ENCODE results near the gene MAP4K4. TPM values are rescaled to one million over a fixed set of nuclear protein-coding genes. Genes with fewer than 3 reads are reported as not detected.

Gene MAP4K4
- total and polyA plus RNA-seq, 8 donors: 9.7 to 38.7 (median 15.3) TPM

DNA sequence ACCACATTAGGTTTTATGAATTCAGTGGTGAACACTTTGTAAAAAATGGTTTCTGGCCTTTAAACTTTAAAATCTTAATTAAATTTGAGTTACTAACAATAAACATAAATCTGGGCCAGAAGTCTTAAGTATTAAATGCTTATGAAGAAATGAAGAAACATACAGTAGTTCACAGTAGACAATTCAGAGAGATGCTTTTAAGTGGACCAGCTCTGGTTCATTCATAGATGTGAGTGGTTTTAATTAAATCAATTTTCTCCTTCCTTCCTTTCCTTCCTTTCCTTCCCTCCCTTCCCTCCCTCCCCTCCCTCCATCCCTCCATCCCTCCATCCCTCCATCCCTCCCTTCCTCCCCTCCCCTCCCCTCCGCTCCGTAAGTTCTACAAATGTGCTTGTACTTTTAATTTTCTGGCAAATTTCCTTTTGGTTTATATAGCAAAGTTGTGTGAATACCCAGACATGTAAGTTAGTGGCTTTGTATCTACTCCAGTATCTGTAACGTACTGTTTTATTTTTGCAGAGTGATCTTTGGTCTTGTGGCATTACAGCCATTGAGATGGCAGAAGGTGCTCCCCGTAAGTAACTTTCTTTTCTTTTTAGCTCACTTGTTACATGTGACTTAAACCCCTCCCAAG is 136.5 kb downstream of the MAP4K4 start:
- Histone ChIP-seq H3K27me3 (no peaks in the 10 kb centered on the region), H3K27ac (no peak overlapping the region), H3K36me3 (peaks cover 0 to 7% (median 0%) of the 10 kb centered on the region in 3 donors), H3K9me3 (no peaks in the 10 kb centered on the region), H3K4me3 (no peak overlapping the region), H3K4me1 (peaks cover 0 to 7% (median 1%) of the 10 kb centered on the region in 3 donors)
- WGBS, 2 donors: 90 to 97% methylated on average over 4 of the region's 4 CpGs
- ATAC-seq (no peak), FAIRE-seq (no peak), DNase-seq (no peak)
- TF ChIP-seq, protein P1, sequence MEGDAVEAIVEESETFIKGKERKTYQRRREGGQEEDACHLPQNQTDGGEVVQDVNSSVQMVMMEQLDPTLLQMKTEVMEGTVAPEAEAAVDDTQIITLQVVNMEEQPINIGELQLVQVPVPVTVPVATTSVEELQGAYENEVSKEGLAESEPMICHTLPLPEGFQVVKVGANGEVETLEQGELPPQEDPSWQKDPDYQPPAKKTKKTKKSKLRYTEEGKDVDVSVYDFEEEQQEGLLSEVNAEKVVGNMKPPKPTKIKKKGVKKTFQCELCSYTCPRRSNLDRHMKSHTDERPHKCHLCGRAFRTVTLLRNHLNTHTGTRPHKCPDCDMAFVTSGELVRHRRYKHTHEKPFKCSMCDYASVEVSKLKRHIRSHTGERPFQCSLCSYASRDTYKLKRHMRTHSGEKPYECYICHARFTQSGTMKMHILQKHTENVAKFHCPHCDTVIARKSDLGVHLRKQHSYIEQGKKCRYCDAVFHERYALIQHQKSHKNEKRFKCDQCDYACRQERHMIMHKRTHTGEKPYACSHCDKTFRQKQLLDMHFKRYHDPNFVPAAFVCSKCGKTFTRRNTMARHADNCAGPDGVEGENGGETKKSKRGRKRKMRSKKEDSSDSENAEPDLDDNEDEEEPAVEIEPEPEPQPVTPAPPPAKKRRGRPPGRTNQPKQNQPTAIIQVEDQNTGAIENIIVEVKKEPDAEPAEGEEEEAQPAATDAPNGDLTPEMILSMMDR (IDR thresholded peaks at IDR 0.05): no peak
- intact Hi-C loops (cut with DNase I): loop anchor here in 1 of 3 donors (10.0 kb wide), 1 partner anchor 489 kb away; no protein-coding TSS in a partner anchor

DNA sequence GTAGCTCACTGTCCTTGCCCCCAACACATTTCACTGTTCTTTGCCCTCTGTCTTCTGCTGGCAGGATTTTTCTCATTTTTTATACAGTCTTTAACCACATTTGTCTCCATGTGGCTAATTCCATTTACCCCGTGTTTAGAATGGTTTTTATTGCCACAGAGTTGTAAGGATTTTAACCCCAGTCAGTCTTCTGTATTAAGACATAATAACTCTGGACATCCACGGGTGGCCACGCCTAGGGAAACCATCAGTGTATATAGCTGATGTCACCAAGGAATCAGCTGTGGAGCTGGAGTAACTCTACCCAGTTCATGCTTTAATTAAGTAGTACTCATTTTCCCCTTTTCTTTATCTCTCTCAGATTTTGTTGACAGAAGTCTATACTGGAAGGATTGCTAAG is 139.8 kb downstream of the MAP4K4 start:
- ATAC-seq: no peak
- H3K36me3 ChIP-seq: peaks cover 0 to 12% (median 0%) of the 10 kb centered on the region in 3 donors
- no peak for FAIRE-seq
- no peaks in the 10 kb centered on the region for H3K27me3 ChIP-seq
- no peak overlapping the region for H3K4me3 ChIP-seq
- no peak for DNase-seq
- TF ChIP-seq, protein P1 (IDR thresholded peaks at IDR 0.05): no peak
- intact Hi-C loops (cut with DNase I): loop anchor here in 1 of 3 donors (10.0 kb wide), 1 partner anchor 493 kb away; no protein-coding TSS in a partner anchor
- no peaks in the 10 kb centered on the region for H3K4me1 ChIP-seq
- H3K9me3 ChIP-seq: no peaks in the 10 kb centered on the region
- H3K27ac ChIP-seq: no peak overlapping the region
- WGBS, 2 donors: 64 to 69% methylated on average over 3 of the region's 3 CpGs

DNA sequence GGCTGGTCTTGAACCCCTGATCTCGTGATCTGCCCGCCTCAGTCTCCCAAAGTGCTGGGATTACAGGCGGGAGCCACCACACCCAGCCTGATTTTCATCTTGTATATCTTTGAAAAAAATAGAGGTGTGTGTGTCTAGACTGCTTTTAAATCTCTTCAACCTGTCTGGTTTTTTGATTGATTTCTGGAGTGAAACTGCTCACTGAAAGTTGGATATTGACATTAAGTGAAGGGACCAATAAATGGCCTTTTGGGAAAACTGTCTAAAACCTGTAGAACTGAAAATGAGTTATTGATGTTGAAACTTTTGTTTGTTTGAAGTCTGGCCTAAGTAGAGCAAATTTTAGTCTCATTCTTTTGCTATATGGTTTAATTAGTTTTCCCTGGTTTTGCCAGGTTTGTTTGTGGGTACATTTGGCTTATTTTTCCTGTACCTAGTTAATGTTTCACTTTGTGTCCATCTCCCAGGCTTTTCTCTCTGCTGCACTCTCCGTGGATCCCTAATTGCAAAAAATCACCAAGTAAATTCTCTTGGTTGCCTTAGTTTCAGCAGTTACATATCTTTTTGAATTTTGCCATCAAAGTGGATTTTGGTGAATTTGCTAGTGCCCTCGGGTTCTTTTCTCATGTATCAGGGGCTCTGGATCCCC is 144.3 kb downstream of the MAP4K4 start:
- TF ChIP-seq, protein P1 (IDR thresholded peaks at IDR 0.05): no peak
- Histone ChIP-seq H3K27ac (no peak overlapping the region), H3K36me3 (peaks cover 0 to 27% (median 3%) of the 10 kb centered on the region in 3 donors), H3K4me3 (no peak overlapping the region), H3K27me3 (no peaks in the 10 kb centered on the region), H3K4me1 (no peaks in the 10 kb centered on the region), H3K9me3 (no peaks in the 10 kb centered on the region)
- no peak for ATAC-seq
- 78 to 83% methylated on average over 5 of the region's 5 CpGs for WGBS, 2 donors
- DNase-seq: no peak
- intact Hi-C loops (cut with DNase I): loop anchor here in 1 of 3 donors (10.0 kb wide), 2 partner anchors 327 to 427 kb away; no protein-coding TSS in a partner anchor
- FAIRE-seq: no peak

DNA sequence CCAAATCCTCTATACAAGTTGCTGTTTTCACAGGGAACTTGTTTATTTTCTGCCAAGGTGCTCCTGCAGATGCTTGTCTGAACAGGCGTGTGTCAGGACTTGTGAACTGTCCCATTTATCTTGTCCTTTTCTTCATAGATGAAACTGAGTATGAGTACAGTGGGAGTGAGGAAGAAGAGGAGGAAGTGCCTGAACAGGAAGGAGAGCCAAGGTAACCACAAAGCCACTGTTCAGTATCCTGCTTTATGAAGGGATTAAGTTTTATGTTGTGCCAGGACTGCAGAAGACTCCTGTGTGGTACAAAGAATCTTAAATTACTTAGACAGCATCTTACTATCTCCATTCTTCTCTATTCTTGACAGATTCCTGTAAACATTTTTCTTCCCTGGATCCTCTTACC is 145.0 kb downstream of the MAP4K4 start:
- Histone ChIP-seq H3K4me1 (no peaks in the 10 kb centered on the region), H3K9me3 (no peaks in the 10 kb centered on the region), H3K27me3 (no peaks in the 10 kb centered on the region), H3K36me3 (peaks cover 0 to 27% (median 3%) of the 10 kb centered on the region in 3 donors), H3K27ac (no peak overlapping the region), H3K4me3 (no peak overlapping the region)
- DNase-seq (no peak), FAIRE-seq (no peak), ATAC-seq (no peak)
- 70 to 76% methylated on average over 1 of the region's 1 CpG for WGBS, 2 donors
- intact Hi-C loops (cut with DNase I): loop anchor here in 1 of 3 donors (10.0 kb wide), 2 partner anchors 328 to 428 kb away; no protein-coding TSS in a partner anchor
- TF ChIP-seq, protein P1 (IDR thresholded peaks at IDR 0.05): no peak

Data from pancreas (tissue), 10 donors.